PC-9 (cell line): Measurements from ENCODE around the gene ARL6.

Experiments
- EZH2 ChIP-seq: fragments of 200-600 bp; sonication (generic); IDR thresholded peaks from 2 replicates; pipeline ENCODE4 v1.8.0; 2017; ENCODE audit warnings: antibody characterized with exemption, low read depth
- TF ChIP-seq, protein P1 (sequence below): fragments of 200-600 bp; sonication (generic); conservative IDR thresholded peaks from 2 replicates; pipeline ENCODE4 v1.6.1; 2017; ENCODE audit warnings: mixed run types, antibody characterized with exemption, mild to moderate bottlenecking, moderate library complexity

- TF ChIP-seq, protein P1, sequence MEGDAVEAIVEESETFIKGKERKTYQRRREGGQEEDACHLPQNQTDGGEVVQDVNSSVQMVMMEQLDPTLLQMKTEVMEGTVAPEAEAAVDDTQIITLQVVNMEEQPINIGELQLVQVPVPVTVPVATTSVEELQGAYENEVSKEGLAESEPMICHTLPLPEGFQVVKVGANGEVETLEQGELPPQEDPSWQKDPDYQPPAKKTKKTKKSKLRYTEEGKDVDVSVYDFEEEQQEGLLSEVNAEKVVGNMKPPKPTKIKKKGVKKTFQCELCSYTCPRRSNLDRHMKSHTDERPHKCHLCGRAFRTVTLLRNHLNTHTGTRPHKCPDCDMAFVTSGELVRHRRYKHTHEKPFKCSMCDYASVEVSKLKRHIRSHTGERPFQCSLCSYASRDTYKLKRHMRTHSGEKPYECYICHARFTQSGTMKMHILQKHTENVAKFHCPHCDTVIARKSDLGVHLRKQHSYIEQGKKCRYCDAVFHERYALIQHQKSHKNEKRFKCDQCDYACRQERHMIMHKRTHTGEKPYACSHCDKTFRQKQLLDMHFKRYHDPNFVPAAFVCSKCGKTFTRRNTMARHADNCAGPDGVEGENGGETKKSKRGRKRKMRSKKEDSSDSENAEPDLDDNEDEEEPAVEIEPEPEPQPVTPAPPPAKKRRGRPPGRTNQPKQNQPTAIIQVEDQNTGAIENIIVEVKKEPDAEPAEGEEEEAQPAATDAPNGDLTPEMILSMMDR: no peak
- TF ChIP-seq EZH2: no peak
Measured at GRCh38 chr3:97823046-97824004, 58.8 kb downstream of the ARL6 start.
